ENCODE measurements around the gene KIF3B.

DNA sequence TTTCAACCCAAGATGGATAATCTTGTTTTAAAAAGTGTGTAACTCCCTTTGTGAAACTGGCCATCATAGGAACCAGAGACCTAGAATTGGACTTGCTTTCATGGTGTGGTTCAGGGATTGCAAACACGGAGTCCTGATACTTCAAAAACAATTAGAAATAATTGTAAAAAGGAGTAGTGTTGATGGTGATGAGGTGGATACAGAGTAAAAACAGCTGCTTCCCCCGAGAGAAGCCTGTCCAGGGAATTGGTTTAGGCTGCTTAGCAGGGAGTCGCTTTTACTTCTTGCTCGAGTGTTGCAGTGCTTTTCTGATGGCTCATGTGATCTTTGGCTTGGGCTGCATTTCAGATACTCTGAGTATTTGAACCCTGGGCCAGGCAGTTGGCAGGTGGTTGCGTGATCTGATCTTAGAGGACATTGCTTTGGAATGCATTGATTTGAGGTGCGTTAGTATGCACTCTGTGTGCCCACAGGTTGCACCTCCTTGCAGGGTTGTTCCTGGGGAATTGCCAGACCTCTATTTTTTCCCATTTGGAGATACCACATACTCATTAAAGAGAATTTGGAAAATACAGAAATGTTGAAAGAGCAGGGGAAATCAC is 19.5 kb downstream of the KIF3B start:
- TF ChIP-seq, protein P1, sequence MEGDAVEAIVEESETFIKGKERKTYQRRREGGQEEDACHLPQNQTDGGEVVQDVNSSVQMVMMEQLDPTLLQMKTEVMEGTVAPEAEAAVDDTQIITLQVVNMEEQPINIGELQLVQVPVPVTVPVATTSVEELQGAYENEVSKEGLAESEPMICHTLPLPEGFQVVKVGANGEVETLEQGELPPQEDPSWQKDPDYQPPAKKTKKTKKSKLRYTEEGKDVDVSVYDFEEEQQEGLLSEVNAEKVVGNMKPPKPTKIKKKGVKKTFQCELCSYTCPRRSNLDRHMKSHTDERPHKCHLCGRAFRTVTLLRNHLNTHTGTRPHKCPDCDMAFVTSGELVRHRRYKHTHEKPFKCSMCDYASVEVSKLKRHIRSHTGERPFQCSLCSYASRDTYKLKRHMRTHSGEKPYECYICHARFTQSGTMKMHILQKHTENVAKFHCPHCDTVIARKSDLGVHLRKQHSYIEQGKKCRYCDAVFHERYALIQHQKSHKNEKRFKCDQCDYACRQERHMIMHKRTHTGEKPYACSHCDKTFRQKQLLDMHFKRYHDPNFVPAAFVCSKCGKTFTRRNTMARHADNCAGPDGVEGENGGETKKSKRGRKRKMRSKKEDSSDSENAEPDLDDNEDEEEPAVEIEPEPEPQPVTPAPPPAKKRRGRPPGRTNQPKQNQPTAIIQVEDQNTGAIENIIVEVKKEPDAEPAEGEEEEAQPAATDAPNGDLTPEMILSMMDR (conservative IDR thresholded peaks at IDR 0.05): no peak
- TF ChIP-seq ZFX (IDR thresholded peaks at IDR 0.05): no peak

Measured in C4-2B (cell line).